ENCODE data around the gene CHRM2.
A peak's percentile ranks its signal among the peaks of the same experiment; 100 is the strongest.

CHRM2 gene

DNA sequence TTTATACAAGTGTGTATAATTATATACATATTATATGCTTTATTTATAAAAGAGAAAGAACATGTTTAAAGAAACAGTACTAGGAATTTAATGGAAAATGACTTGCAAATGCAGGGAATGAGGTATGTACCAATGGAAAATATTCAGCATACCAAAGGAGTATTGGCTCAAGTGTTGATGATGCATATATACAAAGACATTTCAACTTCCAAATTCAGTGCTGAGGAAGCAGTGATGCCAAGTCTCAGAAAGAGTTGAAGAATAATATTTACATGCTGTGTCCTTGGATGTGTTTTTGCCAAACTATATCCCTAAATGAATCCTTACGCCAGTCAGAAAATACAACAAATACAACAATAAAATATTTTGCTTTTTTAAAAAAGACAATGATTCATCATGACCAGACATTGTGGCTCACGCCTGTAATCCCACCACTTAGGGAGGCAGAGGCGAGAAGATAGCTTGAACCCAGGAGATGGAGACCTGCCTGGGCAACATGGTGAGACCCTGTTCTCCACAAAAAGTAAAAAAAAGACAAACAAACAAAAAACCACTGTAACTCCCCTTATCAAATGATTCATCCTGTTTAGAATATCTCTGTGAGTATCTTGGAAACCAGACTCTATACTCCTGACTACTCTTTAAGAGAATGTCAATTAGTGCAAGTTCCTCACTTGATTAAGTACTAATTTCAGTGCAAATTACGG, 157.2 kb downstream of the CHRM2 start:
- no peak overlapping the region for H3K4me3 ChIP-seq (replicated peaks; ENCODE audit: low read depth, low read length)
- DNase-seq (ENCODE audit: low read depth) = peak; percentile 57
- TF ChIP-seq, protein P1, sequence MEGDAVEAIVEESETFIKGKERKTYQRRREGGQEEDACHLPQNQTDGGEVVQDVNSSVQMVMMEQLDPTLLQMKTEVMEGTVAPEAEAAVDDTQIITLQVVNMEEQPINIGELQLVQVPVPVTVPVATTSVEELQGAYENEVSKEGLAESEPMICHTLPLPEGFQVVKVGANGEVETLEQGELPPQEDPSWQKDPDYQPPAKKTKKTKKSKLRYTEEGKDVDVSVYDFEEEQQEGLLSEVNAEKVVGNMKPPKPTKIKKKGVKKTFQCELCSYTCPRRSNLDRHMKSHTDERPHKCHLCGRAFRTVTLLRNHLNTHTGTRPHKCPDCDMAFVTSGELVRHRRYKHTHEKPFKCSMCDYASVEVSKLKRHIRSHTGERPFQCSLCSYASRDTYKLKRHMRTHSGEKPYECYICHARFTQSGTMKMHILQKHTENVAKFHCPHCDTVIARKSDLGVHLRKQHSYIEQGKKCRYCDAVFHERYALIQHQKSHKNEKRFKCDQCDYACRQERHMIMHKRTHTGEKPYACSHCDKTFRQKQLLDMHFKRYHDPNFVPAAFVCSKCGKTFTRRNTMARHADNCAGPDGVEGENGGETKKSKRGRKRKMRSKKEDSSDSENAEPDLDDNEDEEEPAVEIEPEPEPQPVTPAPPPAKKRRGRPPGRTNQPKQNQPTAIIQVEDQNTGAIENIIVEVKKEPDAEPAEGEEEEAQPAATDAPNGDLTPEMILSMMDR (IDR thresholded peaks at IDR 0.05; ENCODE audit: low read length, missing control alignments) = no peak

DNA sequence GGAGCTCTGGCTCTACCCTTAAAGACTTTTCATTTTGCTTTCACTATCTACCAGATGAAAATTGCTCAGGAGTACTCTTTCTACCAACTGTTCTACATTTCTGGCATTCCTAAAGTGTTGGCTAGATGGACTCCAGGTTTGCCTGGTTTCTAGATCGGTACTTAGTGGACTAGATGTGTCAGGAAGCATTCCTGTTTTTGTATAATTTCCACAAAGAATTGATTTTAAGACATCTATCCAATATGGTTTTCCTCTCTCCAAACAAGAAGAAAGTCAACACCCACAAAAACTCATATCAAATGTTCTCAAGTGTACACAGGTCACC, 157.7 kb downstream of the CHRM2 start:
- TF ChIP-seq, protein P1 (IDR thresholded peaks at IDR 0.05; ENCODE audit: low read length, missing control alignments) = no peak
- H3K4me3 ChIP-seq (replicated peaks; ENCODE audit: low read depth, low read length) = no peak overlapping the region
- no peak for DNase-seq (ENCODE audit: low read depth)

DNA sequence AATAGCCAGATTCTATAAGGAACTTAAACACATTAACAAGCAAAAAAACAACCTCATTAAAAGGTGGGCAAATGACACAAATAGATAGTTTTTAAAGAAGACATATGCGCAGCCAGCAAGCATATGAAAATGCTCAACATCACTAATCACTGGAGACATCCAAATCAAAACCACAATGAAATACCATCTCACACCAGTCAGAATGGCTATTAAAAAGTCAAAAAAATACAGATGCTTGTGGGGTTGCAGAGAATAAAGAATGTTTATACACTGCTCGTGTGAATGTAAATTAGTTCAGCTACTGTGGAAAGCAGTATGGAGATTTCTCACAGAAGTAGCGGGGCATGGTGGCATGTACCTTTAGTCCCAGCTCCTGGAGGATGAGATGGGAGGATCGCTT, 164.0 kb downstream of the CHRM2 start:
- no peak overlapping the region for H3K4me3 ChIP-seq (replicated peaks; ENCODE audit: low read depth, low read length)
- TF ChIP-seq, protein P1 (IDR thresholded peaks at IDR 0.05; ENCODE audit: low read length, missing control alignments) = no peak
- no peak for DNase-seq (ENCODE audit: low read depth)

DNA sequence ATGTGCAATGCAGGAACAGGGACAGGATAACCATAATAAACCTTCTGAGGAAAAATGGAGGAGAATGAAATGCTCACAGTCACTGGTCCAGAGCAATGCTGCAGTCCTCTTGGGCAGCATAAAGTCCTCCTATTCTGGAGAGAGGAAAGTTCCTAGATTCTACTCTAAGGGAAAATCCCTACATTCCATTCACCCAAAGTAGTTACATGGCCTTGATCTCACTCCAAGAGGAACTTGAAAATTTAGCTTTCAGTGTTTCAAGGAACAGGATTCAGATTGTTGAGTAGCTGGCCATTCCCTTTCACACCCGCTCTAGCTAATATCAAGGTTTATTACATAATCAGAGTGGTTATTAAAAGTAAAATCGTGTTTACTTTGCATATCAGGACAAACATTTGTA, 168.3 kb downstream of the CHRM2 start:
- peak; percentile 38 for DNase-seq (ENCODE audit: low read depth)
- TF ChIP-seq, protein P1 (IDR thresholded peaks at IDR 0.05; ENCODE audit: low read length, missing control alignments) = no peak
- H3K4me3 ChIP-seq (replicated peaks; ENCODE audit: low read depth, low read length) = no peak overlapping the region

DNA sequence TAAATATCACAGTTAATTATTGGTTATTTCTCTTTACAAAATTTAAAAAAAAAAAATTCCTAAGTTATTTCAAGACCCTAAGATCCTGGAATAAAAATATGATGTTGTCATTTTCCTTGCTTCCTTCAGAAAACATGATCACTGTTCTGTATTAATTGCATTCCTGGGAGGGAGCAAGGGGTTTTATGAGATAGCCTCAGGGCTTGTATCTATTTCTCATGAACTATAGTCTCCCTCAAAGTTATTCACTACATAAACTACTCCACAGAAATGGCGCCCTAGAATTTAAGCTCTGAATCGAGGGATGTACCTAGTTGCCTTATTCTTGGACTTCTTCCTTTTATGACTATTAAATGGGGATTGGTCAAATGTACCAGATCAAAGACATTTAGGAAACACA, 170.3 kb downstream of the CHRM2 start:
- DNase-seq (ENCODE audit: low read depth) = no peak

DNA sequence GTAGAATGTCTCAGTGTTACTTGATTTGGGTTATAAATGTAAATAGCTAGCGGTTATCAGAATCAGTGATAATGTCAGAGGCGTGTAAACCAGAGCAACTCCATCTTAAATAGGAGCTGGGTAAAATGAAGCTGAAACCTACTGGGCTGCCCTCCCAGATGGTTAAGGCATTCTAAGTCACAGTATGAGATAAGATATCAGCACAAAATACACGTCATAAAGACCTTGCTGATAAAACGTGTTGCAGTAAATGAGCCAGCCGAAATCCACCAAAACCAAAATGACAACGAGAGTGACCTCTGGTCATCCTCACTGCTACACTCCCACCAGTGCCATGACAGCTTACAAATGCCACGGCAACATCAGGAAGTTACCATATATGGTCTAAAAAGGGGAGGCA, 172.3 kb downstream of the CHRM2 start:
- peak; percentile 56 for DNase-seq (ENCODE audit: low read depth)
- no peak overlapping the region for H3K4me3 ChIP-seq (replicated peaks; ENCODE audit: low read depth, low read length)
- TF ChIP-seq, protein P1 (IDR thresholded peaks at IDR 0.05; ENCODE audit: low read length, missing control alignments) = no peak

More for the DNA sequence above, 170.3 kb downstream of the CHRM2 start:
- TF ChIP-seq, protein P1 (IDR thresholded peaks at IDR 0.05; ENCODE audit: low read length, missing control alignments) = no peak
- H3K4me3 ChIP-seq (replicated peaks; ENCODE audit: low read depth, low read length) = no peak overlapping the region

DNA sequence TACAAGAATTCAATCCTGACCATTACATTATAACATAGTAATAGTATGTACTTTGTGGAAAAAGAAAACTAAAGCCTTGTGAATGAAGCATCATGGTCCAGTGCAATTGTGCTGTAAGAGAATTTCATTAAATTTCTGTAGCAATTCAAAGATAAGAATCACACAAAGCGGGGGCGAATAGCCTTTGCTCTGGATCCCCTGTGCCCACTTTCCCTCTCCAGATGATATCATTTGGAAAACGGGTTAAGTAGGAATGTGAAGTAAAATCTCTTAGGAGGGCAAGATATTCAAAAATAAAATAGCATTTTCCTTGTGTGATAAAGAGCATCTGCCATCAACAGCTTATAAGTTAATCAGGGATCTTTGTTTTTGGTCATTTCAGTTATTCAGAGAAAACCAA, 177.1 kb downstream of the CHRM2 start:
- no peak overlapping the region for H3K4me3 ChIP-seq (replicated peaks; ENCODE audit: low read depth, low read length)
- TF ChIP-seq, protein P1 (IDR thresholded peaks at IDR 0.05; ENCODE audit: low read length, missing control alignments) = no peak
- no peak for DNase-seq (ENCODE audit: low read depth)
